ENCODE results near the gene SH3TC2. TPM values are rescaled to one million over a fixed set of nuclear protein-coding genes. Genes with fewer than 3 reads are reported as not detected.
A peak's percentile ranks its signal among the peaks of the same experiment; 100 is the strongest.

The SH3TC2 gene
- total RNA-seq, 4 donors from 2014 or later, result 2.5 to 3.8 (median 2.9) TPM

DNA sequence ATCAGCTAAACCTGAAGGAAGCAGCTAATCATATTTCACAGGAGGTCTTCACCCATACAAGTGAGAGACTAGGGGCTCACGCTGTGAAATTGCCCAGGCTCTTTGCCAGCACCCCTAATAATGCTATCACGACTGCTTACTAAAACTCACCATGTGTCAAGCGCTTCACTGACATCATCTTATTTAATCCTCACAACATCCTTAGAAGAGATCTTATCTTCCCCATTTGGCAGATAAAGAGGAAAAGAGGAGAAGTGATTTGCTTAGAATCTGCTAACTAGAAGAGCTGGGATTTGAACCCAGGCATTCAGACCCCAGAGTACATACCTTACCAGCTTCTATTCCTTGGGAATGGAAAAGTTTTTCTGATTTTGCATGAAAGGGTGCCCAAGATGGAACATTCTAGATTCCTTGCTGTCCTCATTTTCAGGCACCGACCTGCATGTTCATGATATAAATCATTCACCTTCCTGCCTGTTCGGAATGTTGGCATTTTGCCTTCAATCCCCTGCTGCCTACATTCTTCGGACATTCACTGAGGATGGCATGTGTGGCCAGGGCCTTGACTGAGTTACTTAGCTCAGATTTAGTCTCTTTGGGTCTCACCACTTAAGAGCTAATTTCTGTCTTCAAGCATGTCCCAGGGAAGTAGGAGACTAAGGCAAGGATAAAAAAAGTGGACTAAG lies 88.1 kb downstream of the SH3TC2 start:
- intact Hi-C loops (cut with DNase I), result no loop called here
- no peak for TF ChIP-seq CTCF (IDR thresholded peaks at IDR 0.05)
- no peak for TF ChIP-seq POLR2A (IDR thresholded peaks at IDR 0.05)
- Histone ChIP-seq H3K9me3 (no peaks in the 10 kb centered on the region), H3K4me3 (no peak overlapping the region), H3K4me1 (peaks cover 29 to 89% (median 58%) of the 10 kb centered on the region in 3 donors), H3K36me3 (no peaks in the 10 kb centered on the region), H3K27me3 (no peaks in the 10 kb centered on the region), H3K27ac (peak overlapping the region in 1 of 4 donors; percentile 92)
- DNase-seq, result no peak
- 71 to 77% methylated on average over 6 of the region's 6 CpGs for WGBS, 2 donors

DNA sequence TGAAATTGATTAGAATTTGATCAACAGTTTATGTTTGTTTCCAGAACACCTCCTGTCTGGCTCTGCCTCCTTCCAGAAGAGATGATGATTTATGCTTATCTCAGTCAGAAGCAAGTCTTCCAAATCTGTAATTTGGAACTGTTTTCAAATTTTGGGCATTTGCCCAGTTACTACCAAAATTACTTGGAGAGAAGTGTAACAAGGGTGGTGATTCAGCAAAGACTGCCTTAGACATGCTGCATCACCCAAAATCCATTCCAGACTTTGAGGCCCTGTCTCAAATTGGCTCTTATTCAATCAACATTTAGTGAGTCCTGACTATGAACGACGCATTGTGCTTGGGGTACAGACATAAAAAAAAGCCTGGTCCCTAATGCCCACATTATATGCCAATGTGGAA lies 89.4 kb downstream of the SH3TC2 start:
- DNase-seq, result no peak
- Histone ChIP-seq H3K27ac (peak overlapping the region; percentile 82 to 92 (median 91)), H3K36me3 (no peaks in the 10 kb centered on the region), H3K4me3 (no peak overlapping the region), H3K27me3 (no peaks in the 10 kb centered on the region), H3K4me1 (peaks cover 38 to 89% (median 54%) of the 10 kb centered on the region in 3 donors), H3K9me3 (no peaks in the 10 kb centered on the region)
- WGBS, 2 donors, result 22 to 53% methylated on average over 2 of the region's 2 CpGs
- no peak for TF ChIP-seq CTCF (IDR thresholded peaks at IDR 0.05)
- TF ChIP-seq POLR2A (IDR thresholded peaks at IDR 0.05), result no peak
- intact Hi-C loops (cut with DNase I), result no loop called here

GRCh38 chr5:148972974-148973374 lies 89.9 kb downstream of the SH3TC2 start:
- H3K36me3 ChIP-seq, result no peaks in the 10 kb centered on the region
- peaks cover 33 to 89% (median 50%) of the 10 kb centered on the region in 3 donors for H3K4me1 ChIP-seq
- no peaks in the 10 kb centered on the region for H3K27me3 ChIP-seq
- peak overlapping the region; percentile 82 to 92 (median 91) for H3K27ac ChIP-seq
- DNase-seq, result no peak
- no peak overlapping the region for H3K4me3 ChIP-seq
- H3K9me3 ChIP-seq, result no peaks in the 10 kb centered on the region
- WGBS, 2 donors, result 12 to 20% methylated on average over 7 of the region's 7 CpGs
- TF ChIP-seq CTCF (IDR thresholded peaks at IDR 0.05), result no peak
- no peak for TF ChIP-seq POLR2A (IDR thresholded peaks at IDR 0.05)
- intact Hi-C loops (cut with DNase I), result no loop called here

GRCh38 chr5:148972396-148972795 lies 90.5 kb downstream of the SH3TC2 start:
- no peak for TF ChIP-seq CTCF (IDR thresholded peaks at IDR 0.05)
- no peak for TF ChIP-seq POLR2A (IDR thresholded peaks at IDR 0.05)
- intact Hi-C loops (cut with DNase I), result no loop called here
- no peak for DNase-seq
- Histone ChIP-seq H3K27ac (peak overlapping the region; percentile 82 to 92 (median 91)), H3K4me1 (peaks cover 30 to 89% (median 45%) of the 10 kb centered on the region in 3 donors), H3K4me3 (no peak overlapping the region), H3K9me3 (no peaks in the 10 kb centered on the region), H3K27me3 (no peaks in the 10 kb centered on the region), H3K36me3 (no peaks in the 10 kb centered on the region)
- 83 to 84% methylated on average over 4 of the region's 4 CpGs for WGBS, 2 donors

DNA sequence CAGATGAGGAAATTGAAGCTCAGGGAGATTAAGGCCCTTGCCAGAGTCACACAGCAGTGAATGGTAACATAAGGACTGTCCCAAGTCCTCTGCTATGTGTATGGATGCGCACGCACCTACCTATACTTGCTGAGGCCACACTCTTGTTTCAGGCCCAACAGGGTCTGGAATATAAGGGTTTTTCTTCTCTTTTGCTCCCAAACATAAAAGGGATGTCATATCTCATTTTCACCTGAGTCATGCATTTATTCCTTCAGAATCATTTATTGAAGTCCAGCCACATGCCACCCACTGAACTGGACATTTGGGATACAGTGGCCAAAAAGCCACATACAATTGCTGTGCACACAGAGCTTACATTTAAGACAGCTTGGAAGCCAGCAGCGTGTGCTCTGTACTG lies 92.0 kb downstream of the SH3TC2 start:
- TF ChIP-seq POLR2A (IDR thresholded peaks at IDR 0.05) (no peak), CTCF (IDR thresholded peaks at IDR 0.05) (no peak)
- Histone ChIP-seq H3K27ac (peak overlapping the region in 3 of 4 donors; percentile 78 to 92 (median 92)), H3K4me3 (no peak overlapping the region), H3K9me3 (no peaks in the 10 kb centered on the region), H3K27me3 (no peaks in the 10 kb centered on the region), H3K36me3 (no peaks in the 10 kb centered on the region), H3K4me1 (peaks cover 41 to 92% (median 42%) of the 10 kb centered on the region in 3 donors)
- intact Hi-C loops (cut with DNase I), result no loop called here
- no peak for DNase-seq
- WGBS, 2 donors, result 91 to 92% methylated on average over 3 of the region's 3 CpGs

All from esophagus squamous epithelium (tissue), 5 donors.